NCI-H2196 (cell line): ENCODE results near the gene COG3.

ENCODE experiments used
- DNase-seq: peaks from one replicate; lab custom pipeline; 2025; ENCODE audit not compliant: unreplicated experiment; lab: John Stamatoyannopoulos, UW

COG3 gene

GRCh38 chr13:45445053-45445452 lies 19.7 kb upstream of the COG3 start:
- DNase-seq: no peak

- no peak for DNase-seq
Observed at GRCh38 chr13:45446181-45446580, 18.6 kb upstream of the COG3 start.

GRCh38 chr13:45447050-45447661 lies 17.6 kb upstream of the COG3 start:
- DNase-seq: no peak

- no peak for DNase-seq
Observed at GRCh38 chr13:45448965-45449559, 15.7 kb upstream of the COG3 start.

GRCh38 chr13:45451282-45451681 lies 13.5 kb upstream of the COG3 start:
- DNase-seq: no peak

GRCh38 chr13:45454204-45454603 lies 10.5 kb upstream of the COG3 start:
- no peak for DNase-seq

GRCh38 chr13:45456196-45456972 lies 8.4 kb upstream of the COG3 start:
- DNase-seq: no peak

- no peak for DNase-seq
Observed at GRCh38 chr13:45464141-45464686, 525 bp upstream of the COG3 start.

- no peak for DNase-seq
Observed at GRCh38 chr13:45466359-45466758, 1.6 kb downstream of the COG3 start.

- peak; percentile 5 for DNase-seq
Observed at GRCh38 chr13:45468635-45469034, 3.9 kb downstream of the COG3 start.

GRCh38 chr13:45472171-45472705 lies 7.5 kb downstream of the COG3 start:
- DNase-seq: no peak

- no peak for DNase-seq
Observed at GRCh38 chr13:45473627-45474026, 8.9 kb downstream of the COG3 start.

GRCh38 chr13:45474584-45475454 lies 10.1 kb downstream of the COG3 start:
- no peak for DNase-seq

- no peak for DNase-seq
Observed at GRCh38 chr13:45479661-45480060, 14.9 kb downstream of the COG3 start.

GRCh38 chr13:45481688-45482087 lies 16.9 kb downstream of the COG3 start:
- DNase-seq: no peak

- DNase-seq: no peak
Observed at GRCh38 chr13:45482571-45483173, 17.9 kb downstream of the COG3 start.

- no peak for DNase-seq
Observed at GRCh38 chr13:45487604-45488003, 22.9 kb downstream of the COG3 start.

- no peak for DNase-seq
Observed at GRCh38 chr13:45490068-45490467, 25.3 kb downstream of the COG3 start.

- DNase-seq: no peak
Observed at GRCh38 chr13:45492538-45492937, 27.8 kb downstream of the COG3 start.

- no peak for DNase-seq
Observed at GRCh38 chr13:45496942-45497341, 32.2 kb downstream of the COG3 start.
